Natural killer cell (primary cell): ENCODE data around the gene PLA1A. TPM values are rescaled to one million over a fixed set of nuclear protein-coding genes. Genes with fewer than 3 reads are reported as not detected.

Experiments used
- ATAC-seq, 3 donors: fragments of 150-1000 bp in 2 of 3; fragments of 200-7000 bp in 1 of 3; cut with Tn5 transposase; 1 replicate in 1 of 3; 2 replicates in 2 of 3; pipeline ENCODE4 v1.10.0; 2021; ENCODE audit warnings: mild to moderate bottlenecking in 2 of 3, moderate library complexity in 2 of 3
- DNase-seq, 2 donors: peaks; one replicate each; pipeline versions ENCODE4 v3.0.0 to v3.0.0-alpha.2; 2013 to 2021; ENCODE audit warnings: mixed read lengths in 1 of 2
- H3K27ac ChIP-seq: one replicate; pipeline ENCODE4 v1.5.1; 2013; ENCODE audit warnings: mild to moderate bottlenecking, low read length
- H3K27me3 ChIP-seq: one replicate; pipeline ENCODE4 v1.6.1; 2013; ENCODE audit warnings: low read length; ENCODE audit not compliant: control insufficient read depth, insufficient read depth
- H3K36me3 ChIP-seq: one replicate; pipeline ENCODE4 v1.6.1; 2013; ENCODE audit warnings: low read length; ENCODE audit not compliant: control insufficient read depth, insufficient read depth
- H3K4me1 ChIP-seq: one replicate; pipeline ENCODE4 v1.6.1; 2013; ENCODE audit warnings: low read length; ENCODE audit not compliant: control insufficient read depth, insufficient read depth
- H3K4me3 ChIP-seq: one replicate; pipeline ENCODE4 v1.5.1; 2013; ENCODE audit warnings: low read length
- H3K9me3 ChIP-seq: one replicate; pipeline ENCODE4 v1.6.1; 2013; ENCODE audit warnings: low read length; ENCODE audit not compliant: control insufficient read depth, insufficient read depth
- H3K27ac Mint-ChIP-seq, 2 donors: one replicate each; pipeline ENCODE4 v1.8.0; 2022; ENCODE audit warnings: mild to moderate bottlenecking in 2 of 2, mixed read lengths in 2 of 2, moderate library complexity in 1 of 2
- H3K27me3 Mint-ChIP-seq, 2 donors: one replicate each; pipeline ENCODE4 v1.8.0; 2022; ENCODE audit warnings: low read depth in 2 of 2, mixed read lengths in 2 of 2
- H3K36me3 Mint-ChIP-seq: one replicate; pipeline ENCODE4 v1.8.0; 2022; ENCODE audit warnings: mixed read lengths
- H3K4me1 Mint-ChIP-seq, 2 donors: one replicate each; pipeline ENCODE4 v1.8.0; 2022; ENCODE audit warnings: mixed read lengths in 2 of 2
- H3K4me3 Mint-ChIP-seq: one replicate; pipeline ENCODE4 v1.8.0; 2022; ENCODE audit warnings: mild to moderate bottlenecking, moderate library complexity, mixed read lengths
- H3K9me3 Mint-ChIP-seq, 2 donors: one replicate each; pipeline ENCODE4 v1.8.0; 2022; ENCODE audit warnings: mixed read lengths in 2 of 2
- WGBS: methylation state at CpG from one replicate; pipeline ENCODE4 v1.1.7; 2013; ENCODE audit warnings: missing lambda C conversion rate; ENCODE audit not compliant: insufficient coverage; 5-methylcytosine and 5-hydroxymethylcytosine counted together
- intact Hi-C: fragments of 100-400 bp; cut with micrococcal nuclease; formaldehyde crosslinking; loops from one replicate; pipeline ENCODE4 v1.14.2; 2022
- total RNA-seq, 4 donors: library from RNA; stranded (reverse); fragments of 120-200 nt in 1 of 4; gene quantifications; one replicate each; pipeline versions ENCODE4 v1.2.3 to v1.2.4, GENCODE V29; 2013 to 2022
- TF ChIP-seq, protein P1 (sequence below): fragments of 200-600 bp; IDR thresholded peaks from one replicate; pipeline ENCODE4 v1.8.0; 2022; ENCODE audit warnings: antibody characterized with exemption

The PLA1A gene
- total RNA-seq, 3 donors from 2014 or later (not counting 1 experiment from before 2014, with no cell fraction given), result 0.20 to 0.34 TPM; not detected in 1

DNA sequence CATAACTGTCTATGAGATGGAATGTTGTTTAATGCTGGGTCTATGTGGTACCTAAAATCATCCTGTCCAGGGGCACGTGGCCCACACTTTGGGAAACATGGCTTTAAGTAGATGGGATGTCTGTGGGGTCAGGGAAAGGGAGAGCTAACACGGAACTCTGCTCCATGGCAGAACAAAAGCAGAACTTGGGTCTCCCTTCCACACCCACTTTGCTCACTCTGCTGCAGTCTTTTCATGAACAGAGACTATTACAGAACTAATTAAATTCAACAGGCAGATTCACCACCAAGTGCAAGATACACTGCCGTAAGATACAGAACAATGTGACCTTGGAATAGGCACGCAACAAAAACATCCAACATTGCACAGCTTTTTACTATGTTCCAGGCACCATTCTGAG lies 34.5 kb downstream of the PLA1A start:
- DNase-seq (no peak), ATAC-seq (no peak)
- no peaks in the 10 kb centered on the region for H3K36me3 ChIP-seq
- H3K36me3 Mint-ChIP-seq, result no peaks in the 10 kb centered on the region
- no peak overlapping the region for H3K27ac ChIP-seq
- no peak overlapping the region for H3K4me3 ChIP-seq
- peaks cover 14% of the 10 kb centered on the region for H3K4me1 ChIP-seq
- no peak overlapping the region for H3K4me3 Mint-ChIP-seq
- peaks cover 0 to 3% of the 10 kb centered on the region in 2 donors for H3K27me3 Mint-ChIP-seq
- TF ChIP-seq, protein P1, sequence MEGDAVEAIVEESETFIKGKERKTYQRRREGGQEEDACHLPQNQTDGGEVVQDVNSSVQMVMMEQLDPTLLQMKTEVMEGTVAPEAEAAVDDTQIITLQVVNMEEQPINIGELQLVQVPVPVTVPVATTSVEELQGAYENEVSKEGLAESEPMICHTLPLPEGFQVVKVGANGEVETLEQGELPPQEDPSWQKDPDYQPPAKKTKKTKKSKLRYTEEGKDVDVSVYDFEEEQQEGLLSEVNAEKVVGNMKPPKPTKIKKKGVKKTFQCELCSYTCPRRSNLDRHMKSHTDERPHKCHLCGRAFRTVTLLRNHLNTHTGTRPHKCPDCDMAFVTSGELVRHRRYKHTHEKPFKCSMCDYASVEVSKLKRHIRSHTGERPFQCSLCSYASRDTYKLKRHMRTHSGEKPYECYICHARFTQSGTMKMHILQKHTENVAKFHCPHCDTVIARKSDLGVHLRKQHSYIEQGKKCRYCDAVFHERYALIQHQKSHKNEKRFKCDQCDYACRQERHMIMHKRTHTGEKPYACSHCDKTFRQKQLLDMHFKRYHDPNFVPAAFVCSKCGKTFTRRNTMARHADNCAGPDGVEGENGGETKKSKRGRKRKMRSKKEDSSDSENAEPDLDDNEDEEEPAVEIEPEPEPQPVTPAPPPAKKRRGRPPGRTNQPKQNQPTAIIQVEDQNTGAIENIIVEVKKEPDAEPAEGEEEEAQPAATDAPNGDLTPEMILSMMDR, result no peak
- no peaks in the 10 kb centered on the region for H3K9me3 Mint-ChIP-seq
- WGBS, result 81% methylated on average over 4 of the region's 4 CpGs
- H3K4me1 Mint-ChIP-seq, result peaks cover 0 to 12% of the 10 kb centered on the region in 2 donors
- intact Hi-C loops, result no loop called here
- no peaks in the 10 kb centered on the region for H3K9me3 ChIP-seq
- H3K27me3 ChIP-seq, result no peaks in the 10 kb centered on the region
- H3K27ac Mint-ChIP-seq, result no peak overlapping the region

DNA sequence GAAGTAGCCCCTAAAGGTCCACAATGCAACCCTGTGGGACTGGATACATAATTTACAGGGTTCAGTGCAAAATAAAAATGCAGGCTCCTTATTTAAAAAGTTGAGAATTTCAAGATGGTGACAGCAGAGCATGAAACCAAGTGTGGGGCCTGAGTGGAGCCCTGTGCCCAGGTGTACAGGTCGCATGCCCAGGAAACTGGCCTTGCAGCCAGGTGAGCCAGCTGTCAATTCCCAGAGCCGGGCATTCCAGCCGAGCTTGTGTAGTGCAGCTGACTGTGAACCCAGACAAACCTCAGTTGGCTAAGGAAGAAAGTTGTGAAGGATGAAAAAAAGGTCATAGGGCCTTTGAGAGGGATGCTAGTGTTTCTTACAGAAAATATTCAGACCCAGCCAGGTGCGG lies 35.1 kb downstream of the PLA1A start:
- no peak for DNase-seq
- peaks cover 11% of the 10 kb centered on the region for H3K4me1 ChIP-seq
- no peak overlapping the region for H3K4me3 Mint-ChIP-seq
- peaks cover 0 to 3% of the 10 kb centered on the region in 2 donors for H3K27me3 Mint-ChIP-seq
- no peak overlapping the region for H3K4me3 ChIP-seq
- H3K4me1 Mint-ChIP-seq, result peaks cover 2 to 9% of the 10 kb centered on the region in 2 donors
- H3K27ac ChIP-seq, result no peak overlapping the region
- H3K36me3 ChIP-seq, result no peaks in the 10 kb centered on the region
- H3K27ac Mint-ChIP-seq, result no peak overlapping the region
- no peaks in the 10 kb centered on the region for H3K9me3 Mint-ChIP-seq
- H3K27me3 ChIP-seq, result no peaks in the 10 kb centered on the region
- H3K9me3 ChIP-seq, result no peaks in the 10 kb centered on the region
- no peaks in the 10 kb centered on the region for H3K36me3 Mint-ChIP-seq
- ATAC-seq, result no peak
- WGBS, result 81% methylated on average over 4 of the region's 4 CpGs
- TF ChIP-seq, protein P1, result no peak
- intact Hi-C loops, result no loop called here

DNA sequence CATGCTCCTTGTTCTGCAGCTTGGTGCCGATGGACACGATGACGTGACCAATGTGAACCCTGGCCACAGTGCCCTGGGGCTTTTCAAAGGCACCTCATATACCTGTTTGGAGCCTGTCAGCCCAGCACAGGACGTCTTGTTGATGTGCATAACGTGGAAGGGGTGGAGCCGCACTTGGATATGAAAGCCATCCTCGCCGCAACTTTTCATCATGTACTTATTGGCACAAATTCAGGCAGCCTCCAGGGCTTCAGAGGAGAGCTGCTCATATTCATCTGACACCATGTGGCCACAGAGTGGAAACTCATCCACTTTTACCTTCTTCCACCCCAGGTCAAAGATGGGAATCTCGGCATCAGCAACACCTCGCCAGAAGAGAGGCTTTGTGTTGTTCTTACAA lies 38.0 kb downstream of the PLA1A start:
- H3K9me3 ChIP-seq, result no peaks in the 10 kb centered on the region
- peaks cover 0 to 3% of the 10 kb centered on the region in 2 donors for H3K27me3 Mint-ChIP-seq
- H3K4me1 Mint-ChIP-seq, result peaks cover 11 to 15% of the 10 kb centered on the region in 2 donors
- no peak overlapping the region for H3K27ac Mint-ChIP-seq
- no peaks in the 10 kb centered on the region for H3K27me3 ChIP-seq
- H3K27ac ChIP-seq, result no peak overlapping the region
- ATAC-seq, result no peak
- TF ChIP-seq, protein P1, result no peak
- H3K36me3 ChIP-seq, result no peaks in the 10 kb centered on the region
- peaks cover 10% of the 10 kb centered on the region for H3K4me1 ChIP-seq
- H3K4me3 Mint-ChIP-seq, result no peak overlapping the region
- no peaks in the 10 kb centered on the region for H3K36me3 Mint-ChIP-seq
- intact Hi-C loops, result no loop called here
- H3K4me3 ChIP-seq, result no peak overlapping the region
- no peaks in the 10 kb centered on the region for H3K9me3 Mint-ChIP-seq
- WGBS, result 95% methylated on average over 8 of the region's 10 CpGs
- no peak for DNase-seq

DNA sequence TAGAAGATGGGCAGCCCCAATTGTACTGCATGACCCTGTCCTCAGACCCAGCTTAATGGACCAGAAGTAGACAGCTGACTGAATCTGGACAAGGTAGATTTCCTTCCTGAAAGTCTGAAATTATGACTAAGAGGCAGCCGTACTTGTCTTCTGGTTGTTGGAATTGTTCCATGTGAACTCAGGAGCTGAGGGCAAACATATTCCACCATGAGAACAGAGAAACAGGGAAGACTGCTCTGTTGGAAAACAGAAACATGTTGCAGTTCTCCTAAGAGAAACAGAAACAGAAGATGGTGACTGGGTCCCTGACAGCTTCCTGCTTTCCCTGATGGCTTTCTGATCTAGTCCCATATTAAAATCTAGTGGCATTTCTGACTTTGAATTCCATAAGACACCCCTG lies 38.6 kb downstream of the PLA1A start:
- Histone ChIP-seq H3K27me3 (no peaks in the 10 kb centered on the region), H3K36me3 (no peaks in the 10 kb centered on the region), H3K4me3 (no peak overlapping the region), H3K9me3 (no peaks in the 10 kb centered on the region), H3K4me1 (peaks cover 10% of the 10 kb centered on the region), H3K27ac (no peak overlapping the region)
- H3K9me3 Mint-ChIP-seq, result no peaks in the 10 kb centered on the region
- DNase-seq (no peak), ATAC-seq (no peak)
- H3K27ac Mint-ChIP-seq, result no peak overlapping the region
- intact Hi-C loops, result no loop called here
- WGBS, result 79% methylated on average over 1 of the region's 1 CpG
- H3K27me3 Mint-ChIP-seq, result peaks cover 0 to 3% of the 10 kb centered on the region in 2 donors
- no peaks in the 10 kb centered on the region for H3K36me3 Mint-ChIP-seq
- TF ChIP-seq, protein P1, result no peak
- H3K4me1 Mint-ChIP-seq, result peaks cover 11 to 15% of the 10 kb centered on the region in 2 donors
- no peak overlapping the region for H3K4me3 Mint-ChIP-seq
